ENCODE data around the gene RRP1B.

The RRP1B gene

GRCh38 chr21:43645976-43646375 is 13.4 kb upstream of the RRP1B start (continued):
- TF ChIP-seq POU6F1 (CRISPR knock-in tag; IDR thresholded peaks at IDR 0.05; ENCODE audit: borderline replicate concordance, low read depth): no peak
- no peak for TF ChIP-seq TOX (CRISPR knock-in tag; IDR thresholded peaks at IDR 0.05; ENCODE audit: borderline replicate concordance)

GRCh38 chr21:43646550-43647260 is 12.7 kb upstream of the RRP1B start:
- TF ChIP-seq ZFP30 (CRISPR knock-in tag; IDR thresholded peaks at IDR 0.05): no peak
- TF ChIP-seq TOX (CRISPR knock-in tag; IDR thresholded peaks at IDR 0.05; ENCODE audit: borderline replicate concordance): no peak
- no peak for TF ChIP-seq ZNF70 (CRISPR knock-in tag; IDR thresholded peaks at IDR 0.05)
- TF ChIP-seq SNAI2 (CRISPR knock-in tag; IDR thresholded peaks at IDR 0.05): no peak
- TF ChIP-seq TCF4 (CRISPR knock-in tag; IDR thresholded peaks at IDR 0.05; ENCODE audit: borderline replicate concordance): no peak
- TF ChIP-seq ZNF565 (CRISPR knock-in tag; conservative IDR thresholded peaks at IDR 0.05; ENCODE audit: low read depth): no peak
- no peak for TF ChIP-seq PPARA (CRISPR knock-in tag; IDR thresholded peaks at IDR 0.05; ENCODE audit: borderline replicate concordance)
- no peak for TF ChIP-seq CREB5 (CRISPR knock-in tag; IDR thresholded peaks at IDR 0.05; ENCODE audit: low read depth)
- no peak for TF ChIP-seq ESRRG (CRISPR knock-in tag; IDR thresholded peaks at IDR 0.05)
- no peak for TF ChIP-seq ZFP3 (CRISPR knock-in tag; IDR thresholded peaks at IDR 0.05)
- no peak for TF ChIP-seq ISL1 (CRISPR knock-in tag; IDR thresholded peaks at IDR 0.05)
- TF ChIP-seq BACH2 (CRISPR knock-in tag; IDR thresholded peaks at IDR 0.05; ENCODE audit: borderline replicate concordance): no peak
- no peak for TF ChIP-seq RARB (CRISPR knock-in tag; IDR thresholded peaks at IDR 0.05)
- no peak for TF ChIP-seq ARNTL (CRISPR knock-in tag; IDR thresholded peaks at IDR 0.05; ENCODE audit: borderline replicate concordance, low read depth)
- no peak for TF ChIP-seq CSRNP3 (CRISPR knock-in tag; IDR thresholded peaks at IDR 0.05)
- no peak for TF ChIP-seq POU6F1 (CRISPR knock-in tag; IDR thresholded peaks at IDR 0.05; ENCODE audit: borderline replicate concordance, low read depth)
- no peak for TF ChIP-seq ZNF8 (CRISPR knock-in tag; IDR thresholded peaks at IDR 0.05)
- TF ChIP-seq PATZ1 (CRISPR knock-in tag; IDR thresholded peaks at IDR 0.05; ENCODE audit: borderline replicate concordance): no peak
- no peak for TF ChIP-seq TSHZ2 (CRISPR knock-in tag; IDR thresholded peaks at IDR 0.05)
- peak; percentile 91 for ATAC-seq

Data from SK-N-SH treated with all-trans-retinoic acid at 6 μM for 48 hours (cell line).